DOHH2 (cell line): ENCODE data around the gene MED27.
"Not testable (repeated sequence)": the region's sequence is repeated elsewhere in the genome, so short reads cannot be mapped to it uniquely, and the experiment has no call there.

Experiments used
- H3F3A ChIP-seq: fragments of 200-600 bp; sonication (generic), shearing (Covaris generic); 2 replicates; pipeline ENCODE4 v1.6.0; 2016; ENCODE audit warnings: antibody characterized with exemption, mild to moderate bottlenecking; ENCODE audit not compliant: control insufficient read depth, insufficient read depth
- H3K27ac ChIP-seq: fragments of 200-600 bp; sonication (generic); 2 replicates; pipeline ENCODE4 v1.5.1; 2014; ENCODE audit warnings: low read depth, mild to moderate bottlenecking, low read length, moderate library complexity
- H3K27me3 ChIP-seq: fragments of 200-600 bp; sonication (generic); 2 replicates; pipeline ENCODE4 v1.6.1; 2014; ENCODE audit warnings: mild to moderate bottlenecking, low read length, mixed read lengths; ENCODE audit not compliant: control insufficient read depth
- H3K36me3 ChIP-seq: fragments of 200-600 bp; sonication (generic); 2 replicates; pipeline ENCODE4 v1.6.1; 2014; ENCODE audit warnings: mild to moderate bottlenecking, low read length, moderate library complexity, mixed read lengths; ENCODE audit not compliant: control insufficient read depth
- H3K4me1 ChIP-seq: fragments of 200-600 bp; sonication (generic); 2 replicates; pipeline ENCODE4 v1.6.1; 2014; ENCODE audit warnings: mild to moderate bottlenecking, low read length, mixed read lengths; ENCODE audit not compliant: control insufficient read depth
- H3K4me2 ChIP-seq: fragments of 200-600 bp; sonication (generic); 2 replicates; pipeline ENCODE4 v1.6.0; 2014; ENCODE audit warnings: mild to moderate bottlenecking, low read length, moderate library complexity
- H3K4me3 ChIP-seq: fragments of 200-600 bp; sonication (generic); 2 replicates; pipeline ENCODE4 v1.5.1; 2014; ENCODE audit warnings: mild to moderate bottlenecking, low read length, mixed read lengths
- H3K79me2 ChIP-seq: fragments of 200-600 bp; sonication (generic); 2 replicates; pipeline ENCODE4 v1.6.1; 2014; ENCODE audit warnings: mild to moderate bottlenecking, low read length, mixed read lengths; ENCODE audit not compliant: control insufficient read depth
- H3K9me2 ChIP-seq: fragments of 200-600 bp; sonication (generic); replicated peaks from 2 replicates; pipeline ENCODE4 v1.6.1; 2014; ENCODE audit warnings: mild to moderate bottlenecking, low read length, mixed read lengths; ENCODE audit not compliant: control insufficient read depth
- H3K9me3 ChIP-seq: fragments of 200-600 bp; sonication (generic); 2 replicates; pipeline ENCODE4 v1.6.1; 2014; ENCODE audit warnings: antibody characterized with exemption, low read length, mixed read lengths; ENCODE audit not compliant: control insufficient read depth, insufficient read depth
- H4K20me1 ChIP-seq: fragments of 200-600 bp; sonication (generic); 2 replicates; pipeline ENCODE4 v1.6.0; 2014; ENCODE audit warnings: low read depth, mild to moderate bottlenecking, antibody characterized with exemption, low read length, moderate library complexity; ENCODE audit not compliant: control insufficient read depth, insufficient read depth
- CTCF ChIP-seq: fragments of 200-600 bp; sonication (generic); IDR thresholded peaks from one replicate; pipeline ENCODE4 v1.5.1; 2014; ENCODE audit warnings: antibody characterized with exemption, mild to moderate bottlenecking, low read depth, low read length; ENCODE audit not compliant: poor library complexity, severe bottlenecking
- EZH2phosphoT487 ChIP-seq: fragments of 200-600 bp; sonication (generic); IDR thresholded peaks from 2 replicates; pipeline ENCODE4 v1.6.1; 2017; ENCODE audit warnings: borderline replicate concordance, mild to moderate bottlenecking, antibody characterized with exemption, low read length, moderate library complexity, mixed read lengths

Gene MED27

GRCh38 chr9:132062806-132063205 is 16.9 kb downstream of the MED27 start:
- Histone ChIP-seq H4K20me1 (no peaks in the 10 kb centered on the region; the same call in 1 of the 2 replicates), H3K27me3 (no peaks in the 10 kb centered on the region), H3F3A (no peaks in the 10 kb centered on the region), H3K79me2 (peaks cover 65% of the 10 kb centered on the region), H3K9me2 (no peaks in the 10 kb centered on the region), H3K4me2 (no peak overlapping the region), H3K4me1 (no peaks in the 10 kb centered on the region), H3K36me3 (peaks cover 6% of the 10 kb centered on the region), H3K27ac (no peak overlapping the region), H3K9me3 (peaks cover 7% of the 10 kb centered on the region; the same call in 1 of the 2 replicates), H3K4me3 (no peak overlapping the region)
- TF ChIP-seq EZH2phosphoT487, result no peak
- TF ChIP-seq CTCF, result no peak

- Histone ChIP-seq H3K4me3 (no peak overlapping the region), H3K9me2 (no peaks in the 10 kb centered on the region), H3K36me3 (peaks cover 6% of the 10 kb centered on the region), H3F3A (no peaks in the 10 kb centered on the region), H3K79me2 (peaks cover 76% of the 10 kb centered on the region), H3K4me1 (no peaks in the 10 kb centered on the region), H3K4me2 (no peak overlapping the region), H3K27me3 (no peaks in the 10 kb centered on the region), H3K9me3 (peaks cover 7% of the 10 kb centered on the region; the same call in 1 of the 2 replicates), H3K27ac (no peak overlapping the region), H4K20me1 (no peaks in the 10 kb centered on the region; the same call in 1 of the 2 replicates)
- TF ChIP-seq EZH2phosphoT487 (no peak), CTCF (no peak)
Observed at GRCh38 chr9:132061526-132061925, 18.1 kb downstream of the MED27 start.

- Histone ChIP-seq H3K9me2 (no peaks in the 10 kb centered on the region), H3K4me1 (peaks cover 8% of the 10 kb centered on the region), H3K36me3 (peaks cover 6% of the 10 kb centered on the region), H3K4me2 (no peak overlapping the region), H3F3A (no peaks in the 10 kb centered on the region), H3K27ac (no peak overlapping the region), H3K4me3 (no peak overlapping the region), H3K79me2 (peaks cover 78% of the 10 kb centered on the region), H3K27me3 (no peaks in the 10 kb centered on the region), H4K20me1 (no peaks in the 10 kb centered on the region; the same call in 1 of the 2 replicates), H3K9me3 (peaks cover 7% of the 10 kb centered on the region; the same call in 1 of the 2 replicates)
- TF ChIP-seq EZH2phosphoT487 (no peak), CTCF (no peak)
Observed at GRCh38 chr9:132059361-132059760, 20.3 kb downstream of the MED27 start.

- not testable (repeated sequence) for H3F3A ChIP-seq, H3K27me3 ChIP-seq, H3K27ac ChIP-seq, H3K4me3 ChIP-seq, H3K36me3 ChIP-seq, H3K9me3 ChIP-seq, H3K9me2 ChIP-seq, H3K4me2 ChIP-seq, H4K20me1 ChIP-seq
- Histone ChIP-seq H3K4me1 (peaks cover 12% of the 10 kb centered on the region), H3K79me2 (peaks cover 76% of the 10 kb centered on the region)
Observed at GRCh38 chr9:132058226-132058625, 21.4 kb downstream of the MED27 start.
